Cardiac fibroblast (primary cell): ENCODE results near the gene C16orf96.
A peak's percentile ranks its signal among the peaks of the same experiment; 100 is the strongest.

ENCODE experiments used
- DNase-seq, 2 donors: peaks; one replicate each; pipeline versions ENCODE4 v3.0.0 to v3.0.0-alpha.2; 2010; ENCODE audit warnings: low read depth in 2 of 2
- H3K4me3 ChIP-seq, 2 donors: replicated peaks in 1 of 2; 1 replicate in 1 of 2; 2 replicates in 1 of 2; pipeline ENCODE4 v1.5.1; 2011; ENCODE audit warnings: low read depth in 2 of 2, low read length in 2 of 2, mild to moderate bottlenecking in 2 of 2, moderate library complexity in 1 of 2
- CTCF ChIP-seq: IDR thresholded peaks from one replicate; pipeline ENCODE4 v1.5.1; 2011; ENCODE audit warnings: low read depth, mild to moderate bottlenecking, low read length, inconsistent platforms

C16orf96 gene

GRCh38 chr16:4597174-4597573 lies 41.0 kb downstream of the C16orf96 start:
- DNase-seq = no peak
- no peak for TF ChIP-seq CTCF
- no peak overlapping the region for H3K4me3 ChIP-seq

- H3K4me3 ChIP-seq = no peak overlapping the region
- DNase-seq = no peak
- no peak for TF ChIP-seq CTCF
Observed at GRCh38 chr16:4599037-4599436, 42.9 kb downstream of the C16orf96 start.

- H3K4me3 ChIP-seq = no peak overlapping the region
- TF ChIP-seq CTCF = no peak
- no peak for DNase-seq
Observed at GRCh38 chr16:4599545-4599944, 43.4 kb downstream of the C16orf96 start.

GRCh38 chr16:4601036-4601863 lies 45.1 kb downstream of the C16orf96 start:
- H3K4me3 ChIP-seq = no peak overlapping the region
- peak in 1 of 2 donors; percentile 25 for DNase-seq

GRCh38 chr16:4601864-4602186 lies 45.7 kb downstream of the C16orf96 start:
- TF ChIP-seq CTCF = no peak
- no peak for DNase-seq
- no peak overlapping the region for H3K4me3 ChIP-seq

More at GRCh38 chr16:4601036-4601863, 45.1 kb downstream of the C16orf96 start:
- no peak for TF ChIP-seq CTCF

GRCh38 chr16:4602331-4602730 lies 46.2 kb downstream of the C16orf96 start:
- DNase-seq = no peak
- TF ChIP-seq CTCF = no peak
- H3K4me3 ChIP-seq = no peak overlapping the region

GRCh38 chr16:4603624-4604170 lies 47.6 kb downstream of the C16orf96 start:
- H3K4me3 ChIP-seq = no peak overlapping the region
- no peak for DNase-seq
- no peak for TF ChIP-seq CTCF
